Measurements from ENCODE around the gene CLMN. TPM values are rescaled to one million over a fixed set of nuclear protein-coding genes. Genes with fewer than 3 reads are reported as not detected.

Gene CLMN
- total RNA-seq, 4 donors from 2014 or later = 3.3 to 14.1 (median 5.1) TPM

- H3K4me1 ChIP-seq = peaks cover 0 to 24% (median 0%) of the 10 kb centered on the region in 3 donors
- 81 to 82% methylated on average over 7 to 8 of the region's 8 CpGs for WGBS, 2 donors
- no peaks in the 10 kb centered on the region for H3K9me3 ChIP-seq
- no peak for DNase-seq
- intact Hi-C loops (cut with DNase I) = no loop called here
- H3K36me3 ChIP-seq = peaks cover 0 to 24% (median 5%) of the 10 kb centered on the region in 3 donors
- no peaks in the 10 kb centered on the region for H3K27me3 ChIP-seq
- no peak for TF ChIP-seq POLR2A (IDR thresholded peaks at IDR 0.05)
- no peak for TF ChIP-seq CTCF (IDR thresholded peaks at IDR 0.05)
- no peak overlapping the region for H3K4me3 ChIP-seq
- no peak overlapping the region for H3K27ac ChIP-seq
These were observed 120.3 kb downstream of the CLMN start for GRCh38 chr14:95199298-95199983.

- Histone ChIP-seq H3K36me3 (peaks cover 0 to 16% (median 0%) of the 10 kb centered on the region in 3 donors), H3K4me3 (no peak overlapping the region), H3K9me3 (no peaks in the 10 kb centered on the region), H3K27me3 (no peaks in the 10 kb centered on the region), H3K27ac (peak overlapping the region in 1 of 4 donors; percentile 49), H3K4me1 (peaks cover 0 to 24% (median 0%) of the 10 kb centered on the region in 3 donors)
- WGBS, 2 donors = 73 to 94% methylated on average over 3 to 5 of the region's 9 CpGs
- TF ChIP-seq CTCF (IDR thresholded peaks at IDR 0.05) = no peak
- TF ChIP-seq POLR2A (IDR thresholded peaks at IDR 0.05) = no peak
- no peak for DNase-seq
- intact Hi-C loops (cut with DNase I) = no loop called here
These were observed 121.4 kb downstream of the CLMN start for GRCh38 chr14:95198320-95198719.

- TF ChIP-seq POLR2A (IDR thresholded peaks at IDR 0.05) (no peak), CTCF (IDR thresholded peaks at IDR 0.05) (no peak)
- intact Hi-C loops (cut with DNase I) = no loop called here
- DNase-seq = no peak
- 48 to 73% methylated on average over 4 to 8 of the region's 8 CpGs for WGBS, 2 donors
- Histone ChIP-seq H3K27ac (peak overlapping the region in 3 of 4 donors; percentile 25 to 51 (median 49)), H3K27me3 (no peaks in the 10 kb centered on the region), H3K9me3 (no peaks in the 10 kb centered on the region), H3K4me1 (peaks cover 0 to 24% (median 0%) of the 10 kb centered on the region in 3 donors), H3K4me3 (no peak overlapping the region), H3K36me3 (peaks cover 0 to 8% (median 0%) of the 10 kb centered on the region in 3 donors)
These were observed 122.2 kb downstream of the CLMN start for GRCh38 chr14:95197551-95197950.

- no peaks in the 10 kb centered on the region for H3K9me3 ChIP-seq
- peaks cover 0 to 8% (median 0%) of the 10 kb centered on the region in 3 donors for H3K36me3 ChIP-seq
- no peak for TF ChIP-seq POLR2A (IDR thresholded peaks at IDR 0.05)
- no peak for TF ChIP-seq CTCF (IDR thresholded peaks at IDR 0.05)
- intact Hi-C loops (cut with DNase I) = no loop called here
- H3K4me1 ChIP-seq = peaks cover 0 to 24% (median 0%) of the 10 kb centered on the region in 3 donors
- no peaks in the 10 kb centered on the region for H3K27me3 ChIP-seq
- DNase-seq = no peak
- H3K27ac ChIP-seq = peak overlapping the region in 3 of 4 donors; percentile 25 to 51 (median 49)
- H3K4me3 ChIP-seq = no peak overlapping the region
- 78 to 86% methylated on average over 2 of the region's 2 CpGs for WGBS, 2 donors
These were observed 122.7 kb downstream of the CLMN start for GRCh38 chr14:95196826-95197545.

GRCh38 chr14:95196268-95196667 is 123.4 kb downstream of the CLMN start:
- intact Hi-C loops (cut with DNase I) = no loop called here
- H3K9me3 ChIP-seq = no peaks in the 10 kb centered on the region
- H3K4me1 ChIP-seq = peaks cover 0 to 24% (median 0%) of the 10 kb centered on the region in 3 donors
- no peaks in the 10 kb centered on the region for H3K27me3 ChIP-seq
- H3K4me3 ChIP-seq = no peak overlapping the region
- DNase-seq = no peak
- TF ChIP-seq POLR2A (IDR thresholded peaks at IDR 0.05) (no peak), CTCF (IDR thresholded peaks at IDR 0.05) (peak in 1 of 6 experiments; percentile 32)
- 43 to 49% methylated on average over 5 of the region's 5 CpGs for WGBS, 2 donors
- no peak overlapping the region for H3K27ac ChIP-seq
- H3K36me3 ChIP-seq = peaks cover 0 to 14% (median 0%) of the 10 kb centered on the region in 3 donors
